CD1c-positive myeloid dendritic cell (primary cell): ENCODE measurements around the gene TMEM132E.

ENCODE experiments used
- DNase-seq: peaks from one replicate; pipeline ENCODE4 v3.0.0-alpha.2; 2016; ENCODE audit errors: extremely low spot score

Gene TMEM132E

DNA sequence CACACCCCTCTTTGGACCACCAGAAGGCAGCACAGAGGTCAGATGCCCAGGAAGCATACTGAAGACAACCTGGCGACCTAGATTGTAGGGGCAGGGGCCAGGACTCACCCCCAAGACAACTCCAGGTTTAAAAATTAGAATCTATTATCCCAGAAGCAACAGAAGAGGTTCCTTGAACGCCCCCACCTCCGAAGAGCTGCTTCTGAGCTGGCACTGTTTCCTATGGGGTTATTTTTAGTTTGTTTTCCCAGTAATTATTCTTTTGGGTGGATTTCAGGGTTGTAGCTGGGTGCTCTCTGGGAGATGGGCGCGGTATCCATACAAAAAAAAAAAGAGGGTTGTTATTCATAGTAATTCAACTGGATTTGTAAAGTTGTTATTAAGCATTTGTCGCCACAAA lies 10.4 kb upstream of the TMEM132E start:
- no peak for DNase-seq

DNA sequence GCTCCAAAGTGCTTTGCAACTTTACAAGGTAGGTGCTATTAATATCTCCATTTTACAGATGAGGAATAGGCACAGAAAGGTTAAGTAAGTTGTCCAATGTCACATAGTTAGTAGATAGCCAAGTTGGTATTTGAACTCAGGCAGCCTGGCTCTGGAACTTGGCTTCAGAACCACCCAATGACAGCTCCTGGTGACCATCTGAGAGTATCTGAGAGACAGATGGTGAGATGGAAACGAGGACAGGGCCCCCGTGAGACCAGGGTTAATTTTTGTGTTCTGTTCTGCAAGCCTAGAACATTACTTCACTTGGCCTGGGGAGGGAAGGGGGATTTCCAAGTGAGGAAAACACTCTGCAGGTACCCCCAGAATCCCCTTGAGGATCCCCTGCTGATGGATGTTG lies 9.8 kb upstream of the TMEM132E start:
- DNase-seq = no peak

DNA sequence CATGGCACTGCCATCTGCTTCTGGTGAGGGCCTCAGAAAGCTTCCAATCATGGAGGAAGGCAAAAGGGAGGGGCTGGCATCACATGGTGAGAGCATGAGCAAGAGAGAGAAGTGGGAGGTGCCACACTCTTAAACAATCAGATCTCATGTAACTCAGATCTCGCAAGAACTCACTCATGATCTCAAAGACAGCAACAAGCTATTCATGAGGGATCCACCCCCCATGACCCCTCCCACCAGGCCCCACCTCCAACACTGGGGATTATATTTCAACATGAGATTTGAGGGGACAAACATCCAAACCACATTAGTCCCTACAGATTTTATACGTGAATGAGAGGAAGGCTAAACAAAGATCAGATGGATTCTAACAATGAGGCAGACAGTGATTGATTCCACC lies 8.9 kb upstream of the TMEM132E start:
- no peak for DNase-seq

DNA sequence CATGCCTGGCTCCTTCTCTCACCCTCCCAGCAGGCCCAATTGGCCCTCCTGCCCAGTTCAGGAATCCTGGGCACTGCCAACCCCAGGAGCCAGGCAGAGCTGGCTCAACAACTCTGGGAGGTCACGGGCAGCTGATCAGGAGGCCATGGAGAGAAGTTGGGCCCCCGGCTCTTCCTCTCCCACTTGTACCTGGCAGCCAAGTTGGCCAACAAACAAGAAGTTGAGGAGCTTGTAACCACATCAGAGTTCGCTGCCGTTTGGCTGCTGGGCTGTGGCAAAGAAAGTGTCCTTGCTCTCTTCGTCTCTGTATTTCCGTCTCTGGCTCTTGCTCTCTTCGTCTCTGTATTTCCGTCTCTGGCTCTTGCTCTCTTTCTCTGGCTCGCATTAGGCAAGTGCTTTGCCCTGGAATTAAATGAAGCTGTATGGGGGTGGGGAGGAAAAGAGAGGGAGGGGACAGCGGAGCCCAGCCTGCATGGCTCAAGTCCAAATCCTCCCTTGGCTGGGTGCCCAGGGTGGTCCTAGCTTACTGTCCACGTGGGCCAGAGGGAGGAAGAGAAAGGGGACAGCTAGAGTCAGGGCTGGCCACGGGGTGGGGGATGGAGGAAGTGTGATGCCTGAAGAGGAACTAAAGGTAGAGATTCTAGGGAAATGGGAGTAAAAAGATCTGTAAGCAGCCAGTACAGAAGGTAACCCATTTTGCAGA lies 7.8 kb upstream of the TMEM132E start:
- peak; percentile 11 for DNase-seq

DNA sequence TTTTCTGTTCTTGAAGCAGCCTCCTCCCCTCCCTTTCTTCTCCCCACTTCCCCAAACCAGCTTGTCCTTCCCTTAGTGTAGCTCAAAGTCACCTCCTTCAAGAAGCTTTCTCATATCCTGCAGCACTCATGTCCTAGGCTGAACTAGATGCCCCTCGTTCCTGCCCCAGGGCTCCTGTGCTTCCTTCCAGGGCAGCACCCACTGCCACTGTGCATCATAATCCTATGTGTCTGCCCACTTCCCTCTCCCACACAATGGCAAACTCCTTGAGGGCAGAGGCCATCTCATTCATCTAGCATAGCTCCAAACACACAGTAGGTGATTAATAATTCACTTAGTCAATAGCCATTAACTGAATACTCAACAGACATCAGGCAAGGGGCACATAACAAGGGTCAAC lies 6.9 kb upstream of the TMEM132E start:
- no peak for DNase-seq

DNA sequence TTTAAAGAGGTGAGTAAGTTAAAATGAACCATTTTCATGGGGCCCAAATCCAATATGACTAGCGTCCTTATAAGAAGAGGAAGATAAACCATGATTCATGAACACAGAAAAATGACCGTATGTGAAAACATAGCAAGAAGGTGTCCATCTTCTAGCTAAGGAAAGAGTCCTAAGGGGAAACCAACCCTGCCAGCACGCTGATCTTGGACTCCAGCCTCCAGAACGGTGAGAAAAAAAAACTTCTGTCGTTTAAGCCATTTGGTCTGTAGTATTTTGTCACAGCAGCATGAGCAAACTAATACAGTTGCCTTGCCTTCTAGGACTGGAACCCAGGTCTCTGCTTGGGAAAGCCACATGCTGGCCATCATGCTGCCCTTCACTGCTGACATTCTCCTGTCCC lies 4.2 kb upstream of the TMEM132E start:
- DNase-seq = no peak

DNA sequence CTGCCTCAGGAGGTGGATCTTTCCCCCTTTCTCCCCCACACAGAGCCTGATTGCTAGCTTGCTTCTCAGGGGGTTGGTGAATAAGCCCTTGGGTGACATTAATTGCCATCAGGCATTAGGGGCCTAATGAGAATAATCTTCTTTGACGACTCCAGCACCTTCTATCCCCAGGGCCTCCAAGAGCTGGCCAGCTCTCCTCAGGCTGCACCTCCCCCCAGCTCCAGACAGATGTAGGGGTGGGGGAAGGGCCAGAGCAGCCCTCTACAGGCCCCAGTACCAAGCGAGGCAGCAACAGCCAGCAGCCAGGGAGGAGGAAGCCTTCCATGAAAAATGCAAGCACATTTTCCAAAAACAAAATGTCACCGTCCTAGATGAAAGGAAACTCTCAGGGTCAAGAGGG lies 1.4 kb upstream of the TMEM132E start:
- DNase-seq = no peak

DNA sequence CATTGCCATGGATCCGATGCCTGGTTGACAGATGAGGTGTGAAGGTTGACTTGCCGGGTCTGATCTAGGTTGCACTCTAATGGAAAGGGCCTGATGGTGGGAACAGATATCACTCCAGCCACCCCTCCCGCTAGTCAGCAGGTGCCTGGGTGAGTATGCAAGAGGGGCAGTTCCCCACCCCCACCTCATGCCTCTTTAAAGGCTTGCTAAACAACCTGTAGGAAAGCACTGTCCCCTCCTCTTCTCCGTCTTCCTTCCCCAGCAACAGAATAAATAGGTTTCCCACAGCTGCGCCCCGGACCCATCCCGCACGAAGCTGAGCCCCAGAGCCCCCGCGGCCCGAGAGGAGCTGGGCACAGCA lies 746 bp upstream of the TMEM132E start:
- no peak for DNase-seq

DNA sequence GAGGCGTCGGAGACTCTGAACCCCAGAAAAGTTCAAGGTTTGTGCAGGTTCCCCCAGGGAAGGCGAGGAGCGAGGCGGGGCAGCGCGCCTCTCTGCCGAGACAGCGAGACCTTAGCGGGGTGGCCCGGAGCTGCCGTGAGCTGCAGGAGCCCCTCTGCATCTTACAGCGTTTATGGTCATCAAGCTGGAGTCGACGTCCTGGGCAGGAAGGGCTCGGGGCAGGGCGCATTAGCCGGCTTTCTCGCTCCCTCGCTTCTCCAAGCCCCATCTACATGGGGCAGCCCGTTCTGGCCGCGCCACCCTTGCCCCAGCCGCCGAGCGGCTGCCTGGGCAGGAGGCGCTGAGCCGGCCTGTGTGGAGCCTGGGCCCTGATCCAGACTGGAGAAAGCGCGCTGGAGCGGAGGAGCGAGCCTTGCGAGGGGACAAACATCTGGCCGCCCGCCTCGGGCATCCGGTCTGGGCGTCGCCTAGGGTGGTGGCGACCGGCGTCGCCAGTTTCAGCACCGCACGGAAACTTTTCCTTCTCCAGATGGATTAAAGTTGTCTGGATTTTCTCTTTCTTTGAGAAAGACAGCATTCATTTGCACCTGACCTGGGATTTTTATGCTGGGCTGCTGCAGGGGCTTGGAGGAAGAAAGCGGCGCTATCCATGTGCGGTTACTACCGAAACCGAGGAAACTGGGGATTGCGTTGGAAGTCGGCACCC lies 750 bp downstream of the TMEM132E start:
- DNase-seq = no peak

DNA sequence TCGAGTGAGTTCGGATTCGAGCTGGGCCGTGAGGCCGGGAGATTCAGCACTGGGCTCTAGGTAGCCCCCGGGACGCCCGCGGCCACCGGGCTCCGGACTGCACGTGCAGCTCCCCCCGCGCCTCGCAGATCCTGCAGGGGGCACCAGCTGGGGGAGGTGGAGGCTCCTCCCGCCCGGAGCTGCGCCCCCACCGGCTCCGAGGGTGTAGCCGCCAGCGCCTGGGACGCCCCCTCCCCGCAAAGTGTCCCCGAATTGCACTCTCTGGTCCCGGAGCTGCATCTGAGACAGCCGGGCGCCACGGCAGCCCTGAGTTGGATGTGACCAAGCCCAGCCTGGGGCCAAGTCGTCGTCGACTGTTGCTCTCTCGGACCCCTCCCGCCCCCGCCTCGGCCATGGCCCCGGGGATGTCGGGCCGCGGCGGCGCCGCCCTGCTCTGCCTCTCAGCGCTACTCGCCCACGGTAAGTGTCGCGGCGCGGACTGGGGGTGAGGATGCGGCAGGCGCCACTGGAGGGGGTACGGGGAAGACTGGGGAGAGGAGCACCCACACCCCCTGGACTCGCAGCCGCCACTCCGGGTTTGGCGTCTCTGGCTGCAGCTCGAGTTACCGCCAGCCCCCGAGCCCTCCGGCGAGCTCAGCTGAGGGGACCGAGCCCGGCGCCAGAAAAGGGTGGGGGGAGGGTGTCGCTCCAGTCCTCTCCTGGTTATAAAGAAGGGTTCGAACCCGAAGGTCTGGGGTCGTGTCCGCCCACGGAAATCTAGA lies 1.5 kb downstream of the TMEM132E start:
- no peak for DNase-seq

DNA sequence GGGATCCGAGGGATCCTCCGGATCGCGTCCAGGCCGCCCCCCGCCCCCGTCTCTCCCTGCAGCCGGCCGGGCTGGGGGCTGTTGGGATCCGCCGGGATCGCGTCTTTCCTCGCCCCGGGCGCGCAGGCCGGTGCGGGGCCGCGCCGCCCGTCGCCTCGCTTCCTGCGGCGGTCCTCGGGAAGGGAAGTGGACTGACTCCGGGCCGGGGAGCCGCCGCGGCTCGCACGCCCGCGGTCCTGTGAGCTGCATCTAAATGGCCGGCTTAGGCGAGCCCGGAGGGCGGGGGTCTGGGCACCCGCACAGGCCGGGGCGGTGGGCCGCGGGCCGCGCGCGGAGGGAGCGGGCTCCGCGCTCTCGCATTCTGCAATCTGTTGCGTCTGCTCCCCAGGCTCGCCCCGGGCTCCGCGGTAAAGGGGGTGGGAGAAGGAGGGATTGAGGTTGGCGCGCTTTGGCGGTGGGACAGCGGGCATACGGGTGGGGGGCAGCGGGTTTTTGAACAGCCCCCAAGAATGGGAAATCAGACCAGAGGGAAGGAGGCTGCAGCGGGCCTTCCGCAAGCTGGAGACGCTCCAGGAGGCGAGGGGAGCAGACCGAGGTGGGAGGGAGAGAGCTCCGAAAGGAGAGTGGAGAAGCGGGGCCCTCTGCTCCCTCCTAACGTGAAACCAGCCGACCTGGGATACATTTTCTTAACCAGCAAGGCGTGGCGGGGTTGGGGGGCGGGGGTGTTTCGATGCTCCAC lies 2.2 kb downstream of the TMEM132E start:
- DNase-seq = no peak

DNA sequence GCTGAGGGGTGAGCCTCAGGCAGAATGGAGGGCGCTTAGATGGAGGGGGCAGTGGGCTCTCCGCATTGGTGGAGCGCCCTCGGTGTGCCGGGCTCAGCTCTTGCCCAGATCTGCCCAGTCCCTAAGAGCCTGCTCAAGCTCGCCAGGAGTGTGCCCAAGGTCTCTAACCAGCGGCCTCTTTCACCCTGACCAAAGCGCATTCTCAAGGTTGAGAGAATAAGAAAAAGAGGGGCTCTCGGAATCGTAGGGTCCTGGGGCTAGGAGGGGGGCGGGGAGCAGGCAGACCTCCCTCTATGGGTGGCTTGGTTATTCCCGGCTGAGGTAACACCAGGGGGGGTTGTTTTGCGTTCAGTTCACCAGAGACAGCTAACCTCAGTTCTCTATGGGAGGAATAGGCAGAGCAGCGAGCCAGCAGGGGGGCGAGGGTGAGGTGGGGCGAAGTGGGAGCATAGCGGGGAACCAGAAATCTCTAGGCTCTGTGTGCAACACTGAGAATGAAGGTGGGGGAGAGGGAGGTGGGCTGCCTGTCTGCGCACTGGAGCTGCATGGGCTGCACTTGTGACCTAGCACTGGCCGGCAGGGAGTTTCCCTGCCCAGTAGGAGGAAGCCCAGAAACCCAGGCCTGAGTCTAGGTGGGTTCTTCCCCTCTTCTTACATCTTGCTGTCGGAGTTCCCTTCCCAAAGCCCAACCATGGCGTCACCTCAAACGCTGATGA lies 3.0 kb downstream of the TMEM132E start:
- DNase-seq = no peak

DNA sequence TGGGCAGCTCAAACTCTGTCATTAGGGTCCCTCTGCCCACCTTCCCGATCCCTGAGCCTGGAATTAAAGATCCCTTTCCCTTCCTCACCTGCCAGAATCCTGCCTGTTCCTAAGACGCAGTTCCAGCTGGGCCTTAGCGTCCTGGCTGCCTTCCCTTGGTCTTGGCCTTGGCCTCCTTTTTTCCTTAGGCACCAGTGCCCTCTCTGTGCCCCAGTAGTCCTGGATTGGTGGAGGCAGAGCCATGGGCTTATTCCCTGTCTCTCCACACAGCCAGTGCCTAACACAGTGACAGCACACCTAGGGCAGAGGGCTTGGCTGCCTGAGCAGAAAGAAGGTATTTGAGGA lies 3.5 kb downstream of the TMEM132E start:
- DNase-seq = no peak

DNA sequence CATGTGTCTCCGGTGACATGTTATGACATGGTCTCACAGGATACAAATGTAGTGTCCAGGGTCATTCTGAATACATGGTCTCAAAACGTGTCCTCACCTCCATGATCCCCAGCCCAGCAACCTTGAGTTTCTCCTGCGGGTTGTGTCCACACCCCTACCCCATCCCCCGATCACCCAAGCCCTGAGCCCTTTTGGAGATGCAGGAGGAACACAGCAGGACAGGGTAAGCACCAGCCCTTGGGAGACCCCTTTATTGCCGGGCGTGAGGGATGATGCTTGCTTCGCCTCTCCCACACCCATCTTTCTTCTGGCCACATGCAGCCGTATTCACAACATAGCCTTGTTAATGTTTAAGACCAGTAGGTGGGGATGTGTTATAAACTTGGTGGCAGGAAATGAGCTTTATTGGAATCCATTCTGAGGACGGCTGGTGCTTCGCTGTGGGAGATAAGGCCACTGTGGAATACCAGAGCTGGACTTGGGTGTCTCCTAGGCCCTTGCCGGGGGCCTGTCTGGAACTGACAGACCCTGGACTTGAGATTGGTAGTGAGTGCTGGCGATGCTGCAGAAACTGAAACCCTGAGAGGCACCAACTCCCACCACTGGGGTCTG lies 5.5 kb downstream of the TMEM132E start:
- DNase-seq = no peak

DNA sequence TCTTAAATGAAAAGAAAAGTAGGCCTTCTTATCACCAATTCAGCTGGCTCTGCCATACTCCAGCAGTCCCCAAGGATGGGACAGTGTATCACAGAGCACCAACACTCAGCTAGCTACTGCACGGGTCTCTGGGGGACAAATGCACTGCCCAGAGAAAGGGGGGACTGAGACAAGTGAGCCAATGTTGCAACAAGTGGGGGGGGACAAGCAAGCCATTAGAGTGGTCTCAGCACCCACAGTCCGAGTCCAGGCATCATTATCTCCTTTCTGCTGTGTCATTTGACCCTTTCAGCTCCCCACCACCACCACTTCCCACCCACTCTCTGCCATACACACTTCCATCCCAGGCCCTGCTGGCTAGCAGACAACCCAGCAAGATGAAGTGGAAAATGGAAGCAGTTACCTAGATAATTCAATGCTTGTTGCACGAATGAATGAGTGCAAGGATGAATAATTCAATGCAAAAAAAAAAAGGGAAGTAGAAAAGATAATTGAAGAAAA lies 7.0 kb downstream of the TMEM132E start:
- DNase-seq = no peak

DNA sequence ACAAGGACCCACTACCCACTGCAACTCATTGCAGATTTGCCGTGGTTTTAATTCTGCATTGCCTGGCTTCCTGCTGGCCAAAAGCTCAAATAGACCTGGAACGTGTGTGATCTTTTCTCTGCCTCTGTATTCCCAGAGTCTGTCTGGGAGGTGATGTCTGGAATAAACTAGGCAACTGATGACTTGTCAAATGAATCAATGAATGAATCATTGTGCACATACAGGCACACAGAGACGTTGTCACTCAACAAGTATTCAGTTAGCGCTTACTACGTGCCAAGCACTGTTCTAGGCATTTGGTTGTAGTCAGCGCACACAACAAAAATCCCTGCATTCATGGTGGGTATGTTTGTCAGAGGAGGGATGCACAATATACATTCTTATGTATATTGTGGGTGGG lies 8.9 kb downstream of the TMEM132E start:
- DNase-seq = no peak

DNA sequence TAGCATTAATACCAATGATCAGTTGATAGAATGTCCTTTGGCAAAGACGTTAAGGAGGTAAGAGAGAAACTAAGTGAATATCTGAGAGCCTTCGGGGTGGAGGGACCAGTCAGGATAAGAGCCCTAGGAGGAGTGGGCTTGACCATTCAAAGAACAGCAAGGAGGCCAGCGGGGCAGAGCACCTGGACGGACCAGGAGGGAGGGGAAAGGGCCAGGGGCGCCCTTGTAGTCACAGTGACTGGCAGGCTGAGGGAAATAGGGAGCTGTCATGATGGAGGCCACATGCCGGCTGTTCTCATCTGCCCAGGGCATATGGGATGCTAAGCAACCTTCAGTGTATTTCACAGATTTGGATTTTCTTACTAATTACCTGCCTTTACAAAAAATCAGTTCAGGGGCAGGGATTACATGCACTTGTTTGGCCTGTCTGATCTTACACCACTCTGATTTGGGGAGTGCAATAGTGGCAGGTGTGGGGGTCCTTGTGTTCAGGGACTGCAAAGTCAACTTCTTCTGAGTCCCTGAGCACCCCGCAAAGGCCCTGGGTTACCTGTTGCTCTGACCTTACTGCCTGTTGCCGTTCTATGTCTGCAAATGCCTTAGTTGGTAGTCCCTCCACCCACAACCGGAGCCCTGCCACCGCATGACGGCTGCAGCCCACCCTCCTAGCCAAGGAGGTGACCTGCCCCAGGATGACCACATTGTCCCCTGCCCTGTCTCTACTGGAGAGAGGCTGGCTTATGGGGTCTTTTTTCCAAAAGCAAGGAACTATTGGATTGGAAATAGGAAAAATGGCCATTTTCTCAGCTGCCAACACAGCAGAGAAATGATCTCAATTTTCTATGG lies 10.0 kb downstream of the TMEM132E start:
- no peak for DNase-seq

DNA sequence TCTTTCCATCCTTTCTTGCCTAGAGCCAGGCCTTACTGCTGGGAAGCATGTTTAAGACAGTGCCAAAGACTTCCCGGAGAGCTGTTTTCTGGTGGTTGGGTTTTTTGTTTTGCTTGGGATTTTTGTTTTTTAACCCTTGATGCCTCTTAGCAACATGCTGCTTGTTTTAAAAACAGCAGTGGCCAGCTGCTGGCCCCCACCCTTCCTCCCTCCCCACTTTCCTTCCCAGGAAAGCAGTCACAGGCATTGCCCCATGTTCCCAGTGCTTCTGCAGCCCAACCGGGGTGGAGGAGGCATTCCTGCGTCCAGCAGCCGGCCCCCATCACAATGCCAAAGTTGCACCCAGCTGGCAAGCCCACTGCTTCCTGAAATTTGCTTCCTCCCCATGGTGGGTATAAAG lies 12.6 kb downstream of the TMEM132E start:
- DNase-seq = no peak

DNA sequence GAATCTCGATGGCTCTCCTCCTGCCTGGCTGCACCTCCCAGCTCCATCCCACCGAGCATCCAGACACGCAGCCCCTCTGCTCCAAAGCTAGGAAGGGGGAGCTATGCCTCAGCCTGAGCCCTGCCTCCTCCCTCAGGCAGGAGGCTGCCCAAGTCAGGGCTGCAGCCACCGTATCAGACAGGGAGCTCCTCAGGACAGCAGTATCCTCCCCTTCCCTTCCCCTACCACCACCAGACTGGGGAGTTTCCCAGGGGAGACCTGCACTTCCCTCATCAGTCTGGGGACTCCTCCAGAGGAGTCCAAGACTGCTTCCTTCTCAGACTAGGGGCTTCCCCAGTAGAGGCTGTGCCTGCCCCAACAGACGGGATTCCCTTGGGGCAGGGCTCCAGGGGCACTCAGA lies 17.5 kb downstream of the TMEM132E start:
- no peak for DNase-seq

DNA sequence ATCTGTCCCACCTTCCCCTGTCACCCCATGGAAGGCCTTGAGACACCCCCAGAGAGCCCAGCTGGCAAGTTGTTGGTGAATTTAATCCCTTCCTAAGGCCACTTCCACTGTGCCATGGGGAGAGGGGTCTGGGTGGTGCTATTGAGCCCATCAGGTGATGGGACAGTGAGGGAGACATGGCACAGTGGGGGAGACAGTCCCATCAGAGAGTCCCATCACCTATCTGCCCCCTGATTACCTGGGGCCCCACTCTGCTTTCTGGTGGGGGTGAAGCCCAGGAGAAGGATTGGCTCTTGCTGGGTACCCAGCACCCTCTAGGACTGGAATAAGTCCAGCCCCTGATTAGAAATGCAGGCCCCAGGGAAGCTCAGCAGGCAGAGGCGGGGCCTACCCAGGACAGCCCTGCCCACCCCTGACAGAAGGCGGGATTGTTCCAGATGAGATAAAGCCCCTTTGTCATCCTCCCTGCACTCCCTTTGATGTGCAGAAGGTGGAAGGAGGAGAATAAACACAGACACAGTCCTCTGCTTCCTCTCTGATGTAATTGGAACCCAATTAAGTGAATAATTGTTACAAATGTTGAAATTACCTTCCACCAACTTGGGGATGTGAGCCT lies 18.9 kb downstream of the TMEM132E start:
- no peak for DNase-seq
